GM20000 (cell line): Measurements from ENCODE around the gene RRAS.
"Not testable (repeated sequence)": the region's sequence is repeated elsewhere in the genome, so short reads cannot be mapped to it uniquely, and the experiment has no call there.

Experiments used
- DNase-seq: peaks from one replicate; pipeline ENCODE4 v3.0.0; 2012; ENCODE audit warnings: low spot score
- TF ChIP-seq, protein P1 (sequence below): IDR thresholded peaks from 2 replicates; pipeline ENCODE4 v1.5.1; 2012; ENCODE audit warnings: mild to moderate bottlenecking, control low read depth; ENCODE audit errors: extremely low read depth, missing control alignments

RRAS gene

DNA sequence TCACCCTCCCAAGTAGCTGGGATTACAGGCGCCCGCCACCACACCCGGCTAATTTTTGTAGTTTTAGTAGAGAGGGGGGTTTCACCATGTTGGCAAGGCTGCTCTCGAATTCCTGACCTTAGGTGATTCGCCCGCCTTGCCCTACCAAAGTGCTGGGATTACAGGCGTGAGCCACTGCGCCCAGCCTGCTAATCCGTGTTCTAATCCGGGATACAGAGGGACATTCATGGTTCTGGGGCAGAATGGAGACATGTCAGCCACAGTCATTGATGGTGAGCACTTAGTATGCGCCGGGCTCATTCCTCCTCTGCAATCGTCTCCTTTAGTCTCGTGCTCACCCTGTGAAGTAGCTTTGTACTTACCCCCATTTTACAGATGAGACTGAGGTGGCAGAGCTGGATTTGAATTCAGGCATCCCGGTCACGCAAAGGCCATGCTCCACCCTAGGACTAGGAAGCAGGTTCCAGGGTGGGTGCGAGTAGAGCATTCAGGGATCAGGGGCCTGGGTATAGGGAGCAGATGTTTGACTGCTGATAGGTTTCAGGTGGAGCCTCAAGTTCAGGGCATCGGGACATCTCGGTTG is 8.2 kb downstream of the RRAS start:
- no peak for DNase-seq
- TF ChIP-seq, protein P1, sequence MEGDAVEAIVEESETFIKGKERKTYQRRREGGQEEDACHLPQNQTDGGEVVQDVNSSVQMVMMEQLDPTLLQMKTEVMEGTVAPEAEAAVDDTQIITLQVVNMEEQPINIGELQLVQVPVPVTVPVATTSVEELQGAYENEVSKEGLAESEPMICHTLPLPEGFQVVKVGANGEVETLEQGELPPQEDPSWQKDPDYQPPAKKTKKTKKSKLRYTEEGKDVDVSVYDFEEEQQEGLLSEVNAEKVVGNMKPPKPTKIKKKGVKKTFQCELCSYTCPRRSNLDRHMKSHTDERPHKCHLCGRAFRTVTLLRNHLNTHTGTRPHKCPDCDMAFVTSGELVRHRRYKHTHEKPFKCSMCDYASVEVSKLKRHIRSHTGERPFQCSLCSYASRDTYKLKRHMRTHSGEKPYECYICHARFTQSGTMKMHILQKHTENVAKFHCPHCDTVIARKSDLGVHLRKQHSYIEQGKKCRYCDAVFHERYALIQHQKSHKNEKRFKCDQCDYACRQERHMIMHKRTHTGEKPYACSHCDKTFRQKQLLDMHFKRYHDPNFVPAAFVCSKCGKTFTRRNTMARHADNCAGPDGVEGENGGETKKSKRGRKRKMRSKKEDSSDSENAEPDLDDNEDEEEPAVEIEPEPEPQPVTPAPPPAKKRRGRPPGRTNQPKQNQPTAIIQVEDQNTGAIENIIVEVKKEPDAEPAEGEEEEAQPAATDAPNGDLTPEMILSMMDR, result no peak

DNA sequence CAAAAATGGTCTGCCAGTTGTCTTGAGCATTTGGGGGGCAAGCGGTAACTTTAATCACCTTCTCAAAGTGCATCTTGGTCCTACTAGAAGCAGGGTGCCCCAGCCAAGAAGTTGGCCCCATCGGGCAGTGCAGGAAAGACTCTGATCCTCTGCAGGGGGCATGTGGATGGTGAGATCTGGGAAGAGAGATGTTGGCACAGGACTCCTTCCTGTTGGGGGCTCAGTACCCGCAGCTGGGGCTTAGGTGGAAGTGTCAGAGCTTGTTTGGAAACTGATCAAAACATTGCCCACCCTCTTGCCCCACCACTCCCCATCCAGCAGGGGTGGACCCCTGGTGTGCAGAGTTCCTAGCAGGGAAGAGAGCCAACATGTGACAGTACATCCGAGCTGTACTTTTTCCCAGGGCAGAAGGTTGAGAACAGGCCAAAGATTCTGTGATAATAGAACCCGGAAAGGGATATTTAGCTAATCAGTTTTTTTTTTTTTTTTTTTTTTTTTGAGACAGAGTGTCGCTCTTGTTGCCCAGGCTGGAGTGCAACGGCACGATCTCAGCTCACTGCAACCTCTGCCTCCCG is 8.8 kb downstream of the RRAS start:
- DNase-seq, result no peak
- TF ChIP-seq, protein P1, result no peak

DNA sequence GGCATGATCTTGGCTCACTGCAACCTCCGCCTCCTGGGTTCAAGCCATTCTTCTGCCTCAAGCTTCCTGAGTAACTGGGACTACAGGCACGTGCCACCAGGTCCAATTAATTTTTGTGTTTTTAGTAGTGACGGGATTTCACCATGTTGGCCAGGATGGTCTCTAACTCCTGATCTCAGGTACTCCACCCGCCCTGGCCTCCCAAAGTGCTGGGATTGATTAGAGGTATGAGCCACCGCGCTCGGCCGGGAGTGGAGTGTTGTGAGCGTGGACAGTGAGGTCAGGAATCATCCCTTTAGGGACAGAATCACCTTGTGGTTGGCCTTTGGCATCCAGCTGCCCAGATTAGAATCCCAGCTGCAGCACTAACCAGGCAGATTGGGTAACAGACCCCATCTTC is 10.3 kb downstream of the RRAS start:
- no peak for DNase-seq
- TF ChIP-seq, protein P1, result no peak

DNA sequence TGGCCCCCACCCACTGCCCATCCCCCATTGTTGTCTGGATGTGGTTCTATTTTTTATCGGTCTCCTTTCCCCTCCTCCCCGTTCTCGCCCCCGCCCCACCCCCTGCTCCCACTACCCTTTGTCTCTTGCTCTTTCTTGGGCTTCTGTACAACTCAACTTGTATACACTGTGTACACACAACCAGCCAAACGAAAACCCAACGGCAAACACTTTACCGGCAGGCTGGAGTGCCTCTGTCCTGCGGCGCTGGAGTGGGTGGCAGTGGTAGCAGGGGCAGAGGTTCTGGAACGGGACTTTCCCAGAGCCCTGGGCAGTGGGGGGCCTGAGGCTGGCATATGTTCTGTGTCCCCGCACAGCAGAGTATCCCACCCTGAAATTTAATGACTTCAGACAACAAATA is 13.7 kb downstream of the RRAS start:
- DNase-seq, result no peak
- TF ChIP-seq, protein P1, result no peak

DNA sequence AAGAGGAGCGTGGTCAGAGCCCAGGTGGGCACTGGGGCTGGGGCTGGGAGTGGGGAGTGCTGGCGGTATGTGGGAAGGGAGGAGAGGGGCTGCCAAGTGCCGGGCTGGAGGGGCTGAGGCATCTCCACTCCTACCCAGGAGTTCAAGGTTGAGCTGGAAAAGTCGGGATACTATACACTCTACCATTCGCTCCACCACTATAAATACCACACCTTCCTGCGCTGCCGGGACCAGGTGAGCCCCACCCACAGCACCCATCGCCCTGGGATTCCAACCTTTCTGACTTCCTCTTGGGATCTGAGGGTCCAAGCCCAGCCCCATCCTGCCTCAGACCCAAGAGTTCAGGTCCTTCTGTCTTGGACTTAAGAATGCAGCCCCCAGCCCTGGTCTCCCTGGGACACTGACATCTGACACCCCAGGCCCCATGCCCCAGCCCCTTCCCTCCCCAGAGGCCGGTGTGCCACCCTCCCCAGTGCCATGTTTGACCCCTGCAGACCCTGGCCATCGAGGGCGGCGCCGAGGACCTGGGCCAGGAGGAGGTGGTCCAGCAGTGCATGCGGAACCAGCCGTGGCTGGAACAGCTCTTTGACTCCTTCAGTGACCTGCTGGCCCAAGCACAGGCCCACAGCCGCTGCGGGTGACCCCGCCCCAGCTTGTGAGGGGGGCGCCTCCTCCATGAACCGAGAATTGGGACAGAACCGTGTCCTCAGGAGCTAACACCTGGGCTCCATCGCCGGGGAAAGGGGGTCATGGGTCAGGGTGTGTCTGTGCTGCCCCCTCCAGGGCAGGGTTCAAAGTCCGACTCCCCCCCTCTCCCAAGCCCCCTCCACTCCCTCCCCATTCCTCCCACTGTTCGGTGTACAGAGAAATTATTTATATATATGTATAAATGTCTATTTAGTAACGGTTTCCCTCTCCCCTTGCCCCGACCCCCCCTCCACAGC is 14.7 kb downstream of the RRAS start:
- TF ChIP-seq, protein P1, result no peak
- DNase-seq, result no peak

DNA sequence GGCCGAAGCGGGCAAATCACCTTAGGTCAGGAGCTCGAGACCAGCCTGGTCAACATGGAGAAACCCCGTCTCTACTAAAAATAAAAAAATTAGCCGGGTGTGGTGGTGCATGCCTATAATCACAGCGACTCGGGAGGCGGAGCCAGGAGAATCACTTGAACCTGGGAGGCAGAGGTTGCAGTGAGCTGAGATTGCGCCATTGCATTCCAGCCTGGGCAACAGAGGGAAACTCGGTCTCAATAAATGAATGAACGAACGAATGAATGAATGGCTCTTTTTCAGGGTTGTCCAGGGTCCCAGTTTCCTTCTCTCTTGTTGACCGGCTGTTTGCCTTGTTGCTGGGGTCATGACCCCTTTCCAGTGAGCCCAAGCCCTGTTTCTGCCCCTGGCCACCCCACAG is 22.1 kb downstream of the RRAS start:
- not testable (repeated sequence) for DNase-seq

DNA sequence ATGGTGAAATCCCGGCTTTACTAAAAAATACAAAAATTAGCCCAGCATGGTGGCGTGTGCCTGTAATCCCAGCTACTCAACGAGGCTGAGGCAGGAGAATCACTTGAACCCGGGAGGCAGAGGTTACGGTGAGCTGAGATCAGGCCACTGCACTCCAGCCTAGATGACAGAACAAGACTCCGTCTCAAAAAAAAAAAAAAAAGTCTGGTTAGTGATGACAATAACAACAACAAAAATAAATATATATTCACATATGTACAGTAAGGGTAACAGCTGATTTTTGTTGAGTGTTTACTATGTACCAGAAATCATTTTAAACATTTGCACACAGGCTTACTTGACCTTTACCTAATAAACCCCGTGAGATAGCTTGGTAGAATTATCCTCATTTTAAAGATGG is 23.0 kb downstream of the RRAS start:
- TF ChIP-seq, protein P1, result no peak
- no peak for DNase-seq
